Colonic mucosa (tissue), 4 donors: ENCODE measurements around the gene UQCR11. TPM values are rescaled to one million over a fixed set of nuclear protein-coding genes. Genes with fewer than 3 reads are reported as not detected.
A peak's percentile ranks its signal among the peaks of the same experiment; 100 is the strongest.

ENCODE experiments used
- DNase-seq: peaks from one replicate; pipeline ENCODE4 v3.0.0-alpha.2; 2020
- H3K27ac ChIP-seq: fragments of 200-600 bp; one replicate; pipeline ENCODE4 v1.8.0; 2021
- H3K27me3 ChIP-seq: fragments of 200-600 bp; one replicate; pipeline ENCODE4 v1.8.0; 2021
- H3K36me3 ChIP-seq: fragments of 200-600 bp; one replicate; pipeline ENCODE4 v1.8.0; 2021
- H3K4me1 ChIP-seq: fragments of 200-600 bp; one replicate; pipeline ENCODE4 v1.8.0; 2021; ENCODE audit warnings: mild to moderate bottlenecking
- H3K4me3 ChIP-seq: fragments of 200-600 bp; one replicate; pipeline ENCODE4 v1.8.0; 2021
- H3K9ac ChIP-seq, 2 donors: one replicate each; pipeline ENCODE4 v1.7.0; 2013; ENCODE audit warnings: control low read depth in 2 of 2, low read depth in 2 of 2, low read length in 2 of 2
- H3K9me3 ChIP-seq: fragments of 200-600 bp; one replicate; pipeline ENCODE4 v1.8.0; 2021
- intact Hi-C: fragments of 100-400 bp; cut with DNase I; formaldehyde crosslinking; loops from one replicate; pipeline ENCODE4 v1.14.1; 2022
- total RNA-seq, 2 donors: library from RNA; stranded (reverse); fragmentation: NEBNext Ultra II Directional in 1 of 2; extraction: Animal tissue kit (Norgen Biotek cat#: 25700) in 1 of 2; gene quantifications; one replicate each; pipeline ENCODE4 v1.2.1, GENCODE V29; 2021
- TF ChIP-seq, protein P1 (sequence below): fragments of 200-600 bp; IDR thresholded peaks from one replicate; pipeline ENCODE4 v1.8.0; 2022; ENCODE audit warnings: antibody characterized with exemption, mild to moderate bottlenecking
- donor health status: healthy.
- donor health status: DM: no; HTN: no; CAD: no.
- donor health status: DM: no; HTN: no; CAD: no.

The UQCR11 gene
- total RNA-seq, 2 donors from 2014 or later, result 325 to 336 TPM

DNA sequence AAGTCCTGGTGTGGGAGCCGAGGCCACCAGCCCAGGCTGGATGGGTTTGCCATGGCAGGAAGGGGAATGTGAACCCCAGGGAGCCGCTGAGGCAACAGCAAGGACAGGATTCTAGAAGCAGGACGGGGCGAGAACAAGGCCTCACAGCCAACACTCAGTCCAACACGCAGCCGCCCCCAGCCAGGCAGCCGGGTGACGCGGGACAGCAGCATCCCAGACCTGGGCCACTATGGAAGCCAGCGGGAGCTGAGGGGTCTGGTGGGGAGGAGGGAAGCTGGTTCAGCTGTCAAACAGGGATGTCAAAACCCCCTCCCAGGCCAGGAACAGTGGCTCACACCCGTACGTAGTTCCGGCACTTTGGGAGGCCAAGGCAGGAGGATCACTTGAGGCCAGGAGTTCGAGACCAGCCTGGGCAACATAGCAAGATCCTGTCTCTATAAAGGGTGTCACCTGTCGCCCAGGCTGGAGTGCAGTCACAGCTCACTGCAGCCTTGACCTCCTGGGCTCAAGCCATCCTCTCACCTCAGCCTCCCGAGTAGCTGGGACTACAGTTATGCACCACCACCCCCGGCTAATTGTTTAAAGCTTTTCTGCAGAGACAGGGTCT lies 43.9 kb downstream of the UQCR11 start:
- intact Hi-C loops, result no loop called here
- no peak for DNase-seq
- H3K4me3 ChIP-seq, result no peak overlapping the region

DNA sequence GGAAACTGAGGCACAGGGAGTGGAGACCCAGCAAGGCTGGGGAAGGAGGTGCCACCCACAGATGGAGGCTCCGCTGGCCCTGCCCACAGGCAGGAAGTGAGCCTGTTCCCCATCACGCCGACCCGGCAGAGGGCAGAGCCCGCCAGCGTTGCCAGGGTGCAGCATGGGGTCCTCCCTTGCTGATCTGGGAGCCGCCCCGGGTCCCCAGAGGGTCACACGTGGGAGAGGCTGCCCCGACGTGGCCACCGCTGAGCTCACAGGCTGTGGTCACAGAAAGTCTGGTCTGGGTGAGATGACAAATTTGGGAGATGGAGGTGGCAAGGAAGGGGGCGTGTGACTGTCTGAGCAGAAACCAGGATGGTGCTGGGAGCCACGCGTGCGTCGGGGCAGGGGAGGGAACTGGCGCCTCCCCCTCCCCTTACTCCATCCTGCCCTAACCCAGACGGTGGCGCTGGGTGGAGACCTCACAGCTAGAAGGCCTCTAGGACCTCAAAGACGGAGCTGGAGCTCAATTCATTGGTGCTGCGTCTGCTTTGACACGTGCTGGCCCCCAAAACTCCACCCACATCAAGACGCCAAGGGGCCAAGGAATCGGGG lies 44.9 kb downstream of the UQCR11 start:
- H3K9ac ChIP-seq, result peak overlapping the region in 1 of 2 donors; percentile 24
- intact Hi-C loops, result no loop called here
- TF ChIP-seq, protein P1, sequence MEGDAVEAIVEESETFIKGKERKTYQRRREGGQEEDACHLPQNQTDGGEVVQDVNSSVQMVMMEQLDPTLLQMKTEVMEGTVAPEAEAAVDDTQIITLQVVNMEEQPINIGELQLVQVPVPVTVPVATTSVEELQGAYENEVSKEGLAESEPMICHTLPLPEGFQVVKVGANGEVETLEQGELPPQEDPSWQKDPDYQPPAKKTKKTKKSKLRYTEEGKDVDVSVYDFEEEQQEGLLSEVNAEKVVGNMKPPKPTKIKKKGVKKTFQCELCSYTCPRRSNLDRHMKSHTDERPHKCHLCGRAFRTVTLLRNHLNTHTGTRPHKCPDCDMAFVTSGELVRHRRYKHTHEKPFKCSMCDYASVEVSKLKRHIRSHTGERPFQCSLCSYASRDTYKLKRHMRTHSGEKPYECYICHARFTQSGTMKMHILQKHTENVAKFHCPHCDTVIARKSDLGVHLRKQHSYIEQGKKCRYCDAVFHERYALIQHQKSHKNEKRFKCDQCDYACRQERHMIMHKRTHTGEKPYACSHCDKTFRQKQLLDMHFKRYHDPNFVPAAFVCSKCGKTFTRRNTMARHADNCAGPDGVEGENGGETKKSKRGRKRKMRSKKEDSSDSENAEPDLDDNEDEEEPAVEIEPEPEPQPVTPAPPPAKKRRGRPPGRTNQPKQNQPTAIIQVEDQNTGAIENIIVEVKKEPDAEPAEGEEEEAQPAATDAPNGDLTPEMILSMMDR, result no peak
- no peaks in the 10 kb centered on the region for H3K36me3 ChIP-seq
- DNase-seq, result no peak
- H3K9me3 ChIP-seq, result no peaks in the 10 kb centered on the region
- H3K27ac ChIP-seq, result no peak overlapping the region
- H3K27me3 ChIP-seq, result no peaks in the 10 kb centered on the region
- no peaks in the 10 kb centered on the region for H3K4me1 ChIP-seq
- H3K4me3 ChIP-seq, result no peak overlapping the region

More for the DNA sequence above, 43.9 kb downstream of the UQCR11 start:
- TF ChIP-seq, protein P1, result no peak
- no peak overlapping the region for H3K9ac ChIP-seq
- H3K9me3 ChIP-seq, result no peaks in the 10 kb centered on the region
- H3K27me3 ChIP-seq, result no peaks in the 10 kb centered on the region
- H3K27ac ChIP-seq, result no peak overlapping the region
- H3K4me1 ChIP-seq, result no peaks in the 10 kb centered on the region
- H3K36me3 ChIP-seq, result no peaks in the 10 kb centered on the region

DNA sequence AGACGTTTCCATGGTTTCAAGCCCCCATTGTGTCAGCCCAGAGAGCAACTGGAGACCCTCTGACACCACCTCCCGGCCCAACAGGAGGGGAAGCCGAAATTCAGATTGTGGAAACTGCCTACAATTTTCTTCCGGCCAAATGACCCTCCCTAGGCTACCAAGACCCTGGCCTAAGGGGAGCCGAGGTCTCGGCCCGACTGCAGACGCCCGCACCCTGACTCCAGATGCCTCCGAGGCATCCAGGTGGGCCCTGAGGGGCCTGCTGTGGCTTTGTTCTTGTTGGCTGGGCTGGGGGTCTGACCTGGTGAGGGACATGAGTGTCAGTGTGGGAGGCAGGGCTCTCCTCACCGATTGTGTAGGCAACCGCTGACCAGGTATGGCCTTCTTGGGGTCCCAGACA lies 46.7 kb downstream of the UQCR11 start:
- TF ChIP-seq, protein P1, result no peak
- Histone ChIP-seq H3K9ac (no peak overlapping the region), H3K27me3 (no peaks in the 10 kb centered on the region), H3K9me3 (no peaks in the 10 kb centered on the region), H3K4me3 (no peak overlapping the region), H3K27ac (no peak overlapping the region), H3K36me3 (no peaks in the 10 kb centered on the region), H3K4me1 (no peaks in the 10 kb centered on the region)
- no peak for DNase-seq
- intact Hi-C loops, result no loop called here

DNA sequence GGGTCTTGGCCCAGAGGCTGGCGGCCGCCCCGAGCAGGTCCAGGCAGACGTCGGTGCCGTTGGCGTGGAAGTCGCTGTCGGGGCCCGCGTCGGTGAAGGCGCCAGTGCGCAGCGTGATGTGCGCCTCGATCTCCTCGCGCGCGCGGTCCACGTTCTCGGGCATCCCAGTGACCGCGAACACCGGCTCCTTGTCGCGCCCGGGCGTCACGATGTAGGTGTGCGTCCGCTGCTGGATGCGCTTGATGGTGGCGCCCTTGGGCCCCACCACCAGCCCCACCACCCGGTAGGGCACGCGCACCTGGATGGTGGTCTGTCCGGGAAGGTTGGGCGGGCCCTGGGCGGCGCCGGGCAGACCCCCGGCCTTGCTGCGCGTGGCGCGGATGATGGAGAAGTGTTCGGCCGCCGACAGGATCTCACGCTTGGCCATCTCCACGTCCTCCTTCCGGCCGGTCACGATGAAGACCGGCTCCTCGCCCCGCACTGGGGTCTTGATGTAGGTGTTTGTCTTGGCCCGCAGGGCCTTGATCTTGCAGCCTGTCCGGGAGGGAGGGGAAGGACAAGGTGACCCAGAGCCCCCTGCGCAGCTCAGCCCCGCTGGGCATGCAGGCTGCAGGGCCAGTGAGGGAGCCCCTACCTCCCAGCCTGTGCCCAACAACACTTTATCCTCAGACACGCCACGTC lies 48.7 kb downstream of the UQCR11 start:
- no peaks in the 10 kb centered on the region for H3K4me1 ChIP-seq
- H3K27ac ChIP-seq, result no peak overlapping the region
- no peak for DNase-seq
- H3K9me3 ChIP-seq, result no peaks in the 10 kb centered on the region
- no peak overlapping the region for H3K9ac ChIP-seq
- no peaks in the 10 kb centered on the region for H3K27me3 ChIP-seq
- intact Hi-C loops, result no loop called here
- no peaks in the 10 kb centered on the region for H3K36me3 ChIP-seq
- TF ChIP-seq, protein P1, result no peak
- no peak overlapping the region for H3K4me3 ChIP-seq

DNA sequence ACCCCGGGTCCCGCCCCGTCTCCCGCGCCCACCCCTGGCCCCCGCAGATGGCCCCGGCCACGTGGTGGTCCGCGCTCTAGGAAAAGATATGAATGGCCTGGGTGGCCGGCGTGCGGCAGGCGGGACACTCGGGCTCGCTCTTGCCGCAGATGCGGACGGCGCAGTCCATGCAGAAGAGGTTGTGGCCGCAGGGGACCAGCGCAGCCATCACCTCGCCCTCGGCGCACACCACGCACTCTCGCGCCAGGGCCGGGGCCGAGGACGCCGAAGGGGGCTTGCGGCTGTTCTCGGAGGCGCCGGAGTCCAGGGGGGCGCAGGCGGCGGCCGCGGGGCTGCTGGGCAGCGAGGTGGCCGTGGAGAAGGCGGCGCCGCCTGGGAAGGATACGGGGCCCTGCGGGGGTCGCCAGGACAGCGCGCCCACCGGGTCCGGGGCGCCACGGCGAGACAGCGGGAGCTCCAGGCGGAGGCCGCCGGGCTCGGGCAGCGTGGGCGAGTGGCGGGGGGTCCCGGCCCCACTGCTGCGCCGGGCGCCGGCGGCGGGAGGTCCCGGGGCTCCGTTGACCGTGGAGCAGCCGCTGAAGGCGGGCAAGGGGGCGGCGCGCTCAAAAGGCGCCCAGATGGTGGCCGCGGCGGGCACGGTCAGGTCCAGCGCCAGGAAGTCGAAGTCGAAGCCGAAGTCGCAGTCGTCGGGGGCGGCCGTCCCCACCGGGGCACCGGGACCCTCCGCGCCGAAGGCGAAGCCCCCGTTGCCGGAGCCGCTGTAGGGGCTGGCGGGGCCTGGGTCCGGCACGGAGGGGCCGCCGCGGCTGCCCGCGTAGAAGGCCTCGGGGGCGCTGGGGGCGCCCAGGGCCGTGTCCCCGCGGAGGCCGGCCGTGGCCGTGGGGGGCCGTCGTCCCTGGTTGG lies 49.5 kb downstream of the UQCR11 start:
- H3K27ac ChIP-seq, result no peak overlapping the region
- H3K4me1 ChIP-seq, result no peaks in the 10 kb centered on the region
- intact Hi-C loops, result no loop called here
- H3K27me3 ChIP-seq, result no peaks in the 10 kb centered on the region
- H3K36me3 ChIP-seq, result no peaks in the 10 kb centered on the region
- no peak for DNase-seq
- TF ChIP-seq, protein P1, result no peak
- no peak overlapping the region for H3K4me3 ChIP-seq
- no peaks in the 10 kb centered on the region for H3K9me3 ChIP-seq
- no peak overlapping the region for H3K9ac ChIP-seq
